ENCODE data around the gene CFAP43.

DNA sequence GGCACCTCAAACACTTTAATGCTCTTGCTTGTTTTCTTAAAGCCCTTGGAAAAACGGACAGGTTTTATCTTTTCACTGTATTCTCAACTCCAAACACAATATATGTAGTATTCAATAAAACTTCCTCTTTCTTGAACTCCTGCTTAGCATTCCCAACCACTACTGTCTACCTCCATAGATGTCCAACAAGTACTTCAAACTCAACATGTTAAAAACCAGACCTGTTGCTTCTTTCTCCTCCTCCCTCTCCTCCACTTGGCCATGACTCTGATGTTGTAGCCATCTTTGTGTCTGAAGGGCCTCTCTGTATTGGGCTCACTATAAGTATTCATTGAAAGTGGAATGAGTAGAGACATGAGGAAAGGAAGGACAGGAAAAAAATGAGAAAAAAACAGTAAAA, 130.3 kb downstream of the CFAP43 start:
- TF ChIP-seq CTCF (conservative IDR thresholded peaks at IDR 0.05; ENCODE audit: low read length) (no peak), EZH2phosphoT487 (IDR thresholded peaks at IDR 0.05; ENCODE audit: borderline replicate concordance, low read depth, low read length) (no peak)

All from OCI-LY7 (cell line).